ENCODE measurements around the gene CENPQ. TPM values are rescaled to one million over a fixed set of nuclear protein-coding genes. Genes with fewer than 3 reads are reported as not detected.

Gene CENPQ
- 4.0 and 5.1 TPM in 2 replicates for total RNA-seq

GRCh38 chr6:49462927-49463611, at the start of gene CENPQ, which contains the start of gene MMUT:
CENPQ (plus strand) TSS chr6:49463370; CDS start chr6:49470177, 6,807 bp downstream.
MMUT (minus strand) TSS chr6:49463253; CDS start chr6:49459466, 3,787 bp downstream.

GRCh38 chr6:49499623-49500022, 36.5 kb downstream of the CENPQ start, which contains the start of gene GLYATL3:
GLYATL3 (plus strand) TSS chr6:49499923; CDS start chr6:49511991, 12,068 bp downstream.

Other genes with a start within 250 kb of the CENPQ start
- 8.1 and 8.6 TPM in 2 replicates for gene MMUT, start 117 bp upstream of the CENPQ start, total RNA-seq
- not detected in 2 replicates for gene GLYATL3, start 36.6 kb downstream of the CENPQ start, total RNA-seq
- gene C6orf141, start 87.3 kb downstream of the CENPQ start, total RNA-seq, result 1.0 and 1.3 TPM in 2 replicates
- gene RHAG, start 173.5 kb downstream of the CENPQ start, total RNA-seq, result not detected in 2 replicates